AG04449 (cell line): ENCODE results near the gene TCEAL7.
A peak's percentile ranks its signal among the peaks of the same experiment; 100 is the strongest.

Experiments used
- CTCF ChIA-PET: fragments of 350-600 bp; formaldehyde crosslinking; extraction: SDS; loops from one replicate; lab custom pipeline; 2021; ENCODE audit warnings: antibody characterized with exemption; lab: Yijun Ruan, JAX
- POLR2A ChIA-PET: fragments of 400-600, 350-600 bp; formaldehyde crosslinking; extraction: SDS; loops from one replicate; lab custom pipeline; 2020; ENCODE audit warnings: antibody characterized with exemption, inconsistent platforms; lab: Yijun Ruan, JAX
- DNase-seq: peaks from one replicate; pipeline ENCODE4 v3.0.0-alpha.2; 2010; ENCODE audit warnings: low read depth, low spot score
- H3K4me3 ChIP-seq: 2 replicates; pipeline ENCODE4 v1.5.1; 2011; ENCODE audit warnings: low read depth, mild to moderate bottlenecking, control low read depth, low read length
- TF ChIP-seq, protein P1 (sequence below): IDR thresholded peaks from one replicate; pipeline ENCODE4 v1.5.1; 2011; ENCODE audit warnings: mild to moderate bottlenecking, moderate library complexity, low read length, control low read depth, inconsistent platforms; ENCODE audit not compliant: insufficient read depth; ENCODE audit errors: missing control alignments

The TCEAL7 gene

GRCh38 chrX:103311399-103311780, 18.6 kb upstream of the TCEAL7 start:
- TF ChIP-seq, protein P1, sequence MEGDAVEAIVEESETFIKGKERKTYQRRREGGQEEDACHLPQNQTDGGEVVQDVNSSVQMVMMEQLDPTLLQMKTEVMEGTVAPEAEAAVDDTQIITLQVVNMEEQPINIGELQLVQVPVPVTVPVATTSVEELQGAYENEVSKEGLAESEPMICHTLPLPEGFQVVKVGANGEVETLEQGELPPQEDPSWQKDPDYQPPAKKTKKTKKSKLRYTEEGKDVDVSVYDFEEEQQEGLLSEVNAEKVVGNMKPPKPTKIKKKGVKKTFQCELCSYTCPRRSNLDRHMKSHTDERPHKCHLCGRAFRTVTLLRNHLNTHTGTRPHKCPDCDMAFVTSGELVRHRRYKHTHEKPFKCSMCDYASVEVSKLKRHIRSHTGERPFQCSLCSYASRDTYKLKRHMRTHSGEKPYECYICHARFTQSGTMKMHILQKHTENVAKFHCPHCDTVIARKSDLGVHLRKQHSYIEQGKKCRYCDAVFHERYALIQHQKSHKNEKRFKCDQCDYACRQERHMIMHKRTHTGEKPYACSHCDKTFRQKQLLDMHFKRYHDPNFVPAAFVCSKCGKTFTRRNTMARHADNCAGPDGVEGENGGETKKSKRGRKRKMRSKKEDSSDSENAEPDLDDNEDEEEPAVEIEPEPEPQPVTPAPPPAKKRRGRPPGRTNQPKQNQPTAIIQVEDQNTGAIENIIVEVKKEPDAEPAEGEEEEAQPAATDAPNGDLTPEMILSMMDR: no peak
- POLR2A ChIA-PET: no interaction called here
- H3K4me3 ChIP-seq: no peak overlapping the region
- DNase-seq: no peak
- CTCF ChIA-PET: no interaction called here

GRCh38 chrX:103330681-103331288, 746 bp downstream of the TCEAL7 start:
- CTCF ChIA-PET: interaction anchor here (1.0 kb wide), 1 partner anchor 11 kb away, joined by 3 read pairs; no protein-coding TSS in a partner anchor
- TF ChIP-seq, protein P1: no peak
- peak overlapping the region; percentile 52 for H3K4me3 ChIP-seq
- POLR2A ChIA-PET: no interaction called here
- no peak for DNase-seq

GRCh38 chrX:103338663-103339062, 8.6 kb downstream of the TCEAL7 start:
- H3K4me3 ChIP-seq: no peak overlapping the region
- DNase-seq: no peak
- ChIA-PET CTCF (interaction anchor here (0.6 to 2.3 kb wide), 3 partner anchors 126 to 179 kb away, joined by 3 to 12 read pairs (median 3); no protein-coding TSS in a partner anchor), POLR2A (no interaction called here)
- TF ChIP-seq, protein P1: no peak

GRCh38 chrX:103343105-103343504, 13.1 kb downstream of the TCEAL7 start:
- TF ChIP-seq, protein P1: peak; percentile 50
- ChIA-PET POLR2A (no interaction called here), CTCF (interaction anchor here (0.7 to 2.1 kb wide), 9 partner anchors 12 to 133 kb away, joined by 3 to 45 read pairs (median 4); partner anchors contain the start of gene TCEAL9)
- H3K4me3 ChIP-seq: no peak overlapping the region
- no peak for DNase-seq

GRCh38 chrX:103344606-103345005, 14.6 kb downstream of the TCEAL7 start:
- CTCF ChIA-PET: no interaction called here
- DNase-seq: no peak
- no peak overlapping the region for H3K4me3 ChIP-seq
- POLR2A ChIA-PET: no interaction called here
- TF ChIP-seq, protein P1: no peak

DNA sequence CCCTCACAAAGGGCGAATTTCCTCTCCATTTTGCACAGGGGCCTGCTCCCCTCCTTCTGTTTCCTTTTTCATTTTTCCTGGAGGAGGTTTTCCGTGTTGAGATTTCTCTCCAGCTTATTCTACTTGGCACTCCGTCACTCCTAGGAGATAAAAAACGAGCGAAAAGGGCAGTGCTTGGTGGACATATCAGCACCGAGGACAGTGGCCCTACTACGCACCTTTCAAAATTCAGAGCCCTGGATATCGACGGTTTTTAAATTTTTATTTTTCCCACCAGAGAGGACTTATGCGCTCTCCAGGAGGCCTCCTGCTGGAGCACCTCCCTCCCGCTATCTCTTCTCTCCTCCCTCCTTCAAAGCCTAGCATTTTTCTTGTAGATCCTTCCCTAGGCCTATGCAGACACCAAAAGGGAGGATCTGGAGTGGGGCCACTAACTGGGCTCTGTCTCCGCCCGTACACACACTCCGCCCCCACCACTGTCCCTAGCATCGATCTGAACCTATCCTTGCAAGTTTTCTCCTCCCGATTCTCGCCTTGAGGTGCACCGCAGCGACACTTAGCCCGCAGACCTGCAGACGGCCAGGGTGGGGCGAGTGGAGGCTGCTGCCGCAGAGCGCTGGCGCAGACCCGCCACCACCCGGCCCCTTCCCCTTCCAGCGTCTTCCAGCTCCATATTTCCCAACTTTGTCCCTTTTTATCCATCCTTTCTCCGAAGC, 17.8 kb downstream of the TCEAL7 start:
- CTCF ChIA-PET: interaction anchor here (0.8 to 1.0 kb wide), 2 partner anchors 8 to 16 kb away, joined by 3 to 4 read pairs; no protein-coding TSS in a partner anchor
- H3K4me3 ChIP-seq: no peak overlapping the region
- no peak for DNase-seq
- POLR2A ChIA-PET: no interaction called here
- TF ChIP-seq, protein P1: no peak
